SU-DHL-6 (cell line): ENCODE results near the gene EIF4EBP2.

Experiments
- EZH2phosphoT487 ChIP-seq: fragments of 200-600 bp; sonication (generic), shearing (Covaris generic); conservative IDR thresholded peaks from 2 replicates; pipeline ENCODE4 v1.6.1; 2018; ENCODE audit warnings: mild to moderate bottlenecking, antibody characterized with exemption, low read length, moderate library complexity, mixed read lengths
- TF ChIP-seq, protein P1 (sequence below): fragments of 200-600 bp; sonication (generic); IDR thresholded peaks from one replicate; pipeline ENCODE4 v1.5.1; 2017; ENCODE audit warnings: antibody characterized with exemption, mild to moderate bottlenecking, low read length, moderate library complexity; ENCODE audit not compliant: insufficient read depth, poor library complexity, severe bottlenecking

DNA sequence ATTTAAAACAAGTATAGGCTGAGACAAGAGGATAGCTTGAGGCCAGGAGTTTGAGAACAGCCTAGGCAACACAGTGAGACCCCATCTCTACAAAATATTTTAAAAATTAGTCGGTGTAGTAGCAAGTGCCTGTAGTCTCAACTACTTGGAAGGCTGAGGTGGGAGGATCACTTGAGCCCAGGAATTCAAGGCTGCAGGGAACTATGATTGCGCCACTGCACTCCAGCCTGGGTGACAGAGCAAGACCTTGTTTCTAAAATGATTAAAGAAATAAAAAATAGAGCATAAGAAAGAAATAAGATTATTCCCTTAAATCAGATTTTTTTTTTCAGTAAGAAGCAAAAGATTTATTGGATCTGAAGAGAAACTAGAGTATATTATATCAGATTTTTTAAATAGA is 33.2 kb upstream of the EIF4EBP2 start:
- TF ChIP-seq, protein P1, sequence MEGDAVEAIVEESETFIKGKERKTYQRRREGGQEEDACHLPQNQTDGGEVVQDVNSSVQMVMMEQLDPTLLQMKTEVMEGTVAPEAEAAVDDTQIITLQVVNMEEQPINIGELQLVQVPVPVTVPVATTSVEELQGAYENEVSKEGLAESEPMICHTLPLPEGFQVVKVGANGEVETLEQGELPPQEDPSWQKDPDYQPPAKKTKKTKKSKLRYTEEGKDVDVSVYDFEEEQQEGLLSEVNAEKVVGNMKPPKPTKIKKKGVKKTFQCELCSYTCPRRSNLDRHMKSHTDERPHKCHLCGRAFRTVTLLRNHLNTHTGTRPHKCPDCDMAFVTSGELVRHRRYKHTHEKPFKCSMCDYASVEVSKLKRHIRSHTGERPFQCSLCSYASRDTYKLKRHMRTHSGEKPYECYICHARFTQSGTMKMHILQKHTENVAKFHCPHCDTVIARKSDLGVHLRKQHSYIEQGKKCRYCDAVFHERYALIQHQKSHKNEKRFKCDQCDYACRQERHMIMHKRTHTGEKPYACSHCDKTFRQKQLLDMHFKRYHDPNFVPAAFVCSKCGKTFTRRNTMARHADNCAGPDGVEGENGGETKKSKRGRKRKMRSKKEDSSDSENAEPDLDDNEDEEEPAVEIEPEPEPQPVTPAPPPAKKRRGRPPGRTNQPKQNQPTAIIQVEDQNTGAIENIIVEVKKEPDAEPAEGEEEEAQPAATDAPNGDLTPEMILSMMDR, result no peak
- TF ChIP-seq EZH2phosphoT487, result no peak
